Activated naive CD4-positive, alpha-beta T cell treated with anti-CD3 and anti-CD28 coated beads, Interleukin-2, amount 50 U/mL, for 72 hours (primary cell): ENCODE results near the gene PIK3CG. TPM values are rescaled to one million over a fixed set of nuclear protein-coding genes. Genes with fewer than 3 reads are reported as not detected.
"Not testable (repeated sequence)": the region's sequence is repeated elsewhere in the genome, so short reads cannot be mapped to it uniquely, and the experiment has no call there.

ENCODE experiments used
- ATAC-seq, 2 donors: fragments of 150-1000 bp; cut with Tn5 transposase; 2 replicates each; pipeline ENCODE4 v1.10.0; 2021; ENCODE audit warnings: mild to moderate bottlenecking in 2 of 2, moderate library complexity in 2 of 2
- DNase-seq, 2 donors: peaks; one replicate each; pipeline ENCODE4 v3.0.0; 2021 to 2022; ENCODE audit warnings: low spot score in 2 of 2
- H3K27ac Mint-ChIP-seq, 2 donors: one replicate each; pipeline ENCODE4 v1.8.0; 2022; ENCODE audit warnings: mild to moderate bottlenecking in 2 of 2, mixed read lengths in 2 of 2
- H3K36me3 Mint-ChIP-seq, 2 donors: one replicate each; pipeline ENCODE4 v1.8.0; 2022; ENCODE audit warnings: mixed read lengths in 2 of 2
- H3K9me3 Mint-ChIP-seq, 2 donors: one replicate each; pipeline ENCODE4 v1.8.0; 2022; ENCODE audit warnings: mixed read lengths in 2 of 2
- total RNA-seq, 2 donors: library from RNA; stranded (reverse); gene quantifications; one replicate each; pipeline ENCODE4 v1.2.3, GENCODE V29; 2022

Gene PIK3CG
- total RNA-seq, 2 donors from 2014 or later, result 7.2 to 17.3 TPM

- no peak overlapping the region for H3K27ac Mint-ChIP-seq
- ATAC-seq (no peak), DNase-seq (no peak)
- H3K9me3 Mint-ChIP-seq, result no peaks in the 10 kb centered on the region
- no peaks in the 10 kb centered on the region for H3K36me3 Mint-ChIP-seq
Measured at GRCh38 chr7:106944035-106944665, 79.1 kb downstream of the PIK3CG start.

GRCh38 chr7:106947244-106947728 is 82.2 kb downstream of the PIK3CG start:
- DNase-seq (peak in 1 of 2 donors; percentile 15), ATAC-seq (peak; percentile 34 to 48)
- no peaks in the 10 kb centered on the region for H3K36me3 Mint-ChIP-seq
- H3K27ac Mint-ChIP-seq, result no peak overlapping the region
- H3K9me3 Mint-ChIP-seq, result no peaks in the 10 kb centered on the region

- ATAC-seq, result no peak
- H3K27ac Mint-ChIP-seq, result no peak overlapping the region
Measured at GRCh38 chr7:106952001-106952657, 87.0 kb downstream of the PIK3CG start.

GRCh38 chr7:106952658-106953231 is 87.7 kb downstream of the PIK3CG start:
- no peak overlapping the region for H3K27ac Mint-ChIP-seq
- DNase-seq (no peak), ATAC-seq (no peak)
- no peaks in the 10 kb centered on the region for H3K36me3 Mint-ChIP-seq
- no peaks in the 10 kb centered on the region for H3K9me3 Mint-ChIP-seq

More at GRCh38 chr7:106952001-106952657, 87.0 kb downstream of the PIK3CG start:
- no peak for DNase-seq
- Mint-ChIP-seq H3K36me3 (no peaks in the 10 kb centered on the region), H3K9me3 (no peaks in the 10 kb centered on the region)

- H3K9me3 Mint-ChIP-seq, result no peaks in the 10 kb centered on the region
- no peak for DNase-seq
- ATAC-seq, result no peak
- no peaks in the 10 kb centered on the region for H3K36me3 Mint-ChIP-seq
- no peak overlapping the region for H3K27ac Mint-ChIP-seq
Measured at GRCh38 chr7:106954840-106955239, 89.8 kb downstream of the PIK3CG start.

DNA sequence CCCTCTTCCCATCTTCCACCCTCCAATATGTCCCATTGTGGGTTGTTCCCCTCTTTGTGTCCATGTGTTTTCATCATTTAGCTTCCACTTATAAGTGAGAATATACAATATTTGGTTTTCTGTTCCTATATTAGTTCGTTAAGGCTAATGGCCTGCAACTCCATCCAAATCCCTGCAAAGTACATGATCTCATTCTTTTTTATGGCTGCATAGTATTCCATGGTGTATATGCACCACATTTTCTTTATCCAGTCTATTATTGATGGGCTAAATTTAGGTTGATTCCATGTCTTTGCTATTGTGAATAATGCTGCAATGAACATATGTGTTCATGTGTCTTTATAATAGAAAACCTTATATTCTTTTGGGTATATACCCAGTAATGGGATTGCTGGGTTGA is 90.8 kb downstream of the PIK3CG start:
- DNase-seq, H3K36me3 Mint-ChIP-seq, ATAC-seq, H3K27ac Mint-ChIP-seq, H3K9me3 Mint-ChIP-seq: not testable (repeated sequence)

Other genes with a start within 250 kb of the PIK3CG start
- 10 to 100 TPM; 10.4 to 11.4 TPM for gene CCDC71L, start 204.1 kb upstream of the PIK3CG start, total RNA-seq
- gene PRKAR2B, start 179.4 kb downstream of the PIK3CG start, total RNA-seq, result 1 to 10 TPM in 1 of 2 donors, under 1 TPM in 1; 0.71 to 1.7 TPM